Psoas muscle (tissue), 8 donors: ENCODE results near the gene RBP3. TPM values are rescaled to one million over a fixed set of nuclear protein-coding genes. Genes with fewer than 3 reads are reported as not detected.
A peak's percentile ranks its signal among the peaks of the same experiment; 100 is the strongest.
"Not testable (repeated sequence)": the region's sequence is repeated elsewhere in the genome, so short reads cannot be mapped to it uniquely, and the experiment has no call there.

Experiments used
- ATAC-seq, 4 donors: fragments of 200-7000 bp; cut with Tn5 transposase; one replicate each; pipeline ENCODE4 v1.9.1; 2020; ENCODE audit warnings: moderate library complexity in 3 of 4, mild to moderate bottlenecking in 2 of 4
- DNase-seq, 2 donors: peaks; one replicate each; pipeline ENCODE4 v3.0.0-alpha.2; 2020
- H3K27ac ChIP-seq: fragments of 200-600 bp; one replicate; pipeline ENCODE4 v1.8.0; 2022
- H3K27me3 ChIP-seq, 3 donors: fragments of 200-600 bp in 1 of 3; one replicate each; pipeline versions ENCODE4 v1.6.1 to v1.8.0; 2013 to 2022; ENCODE audit warnings: low read length in 2 of 3, mild to moderate bottlenecking in 2 of 3, moderate library complexity in 1 of 3; ENCODE audit not compliant: insufficient read depth in 3 of 3
- H3K36me3 ChIP-seq, 2 donors: fragments of 200-600 bp in 1 of 2; one replicate each; pipeline versions ENCODE4 v1.6.1 to v1.8.0; 2013 to 2022; ENCODE audit warnings: low read depth in 1 of 2, mild to moderate bottlenecking in 1 of 2, moderate library complexity in 1 of 2; ENCODE audit not compliant: insufficient read depth in 1 of 2
- H3K4me1 ChIP-seq: fragments of 200-600 bp; one replicate; pipeline ENCODE4 v1.8.0; 2022
- H3K4me3 ChIP-seq: fragments of 200-600 bp; one replicate; pipeline ENCODE4 v1.8.0; 2022; ENCODE audit warnings: mild to moderate bottlenecking
- H3K9me3 ChIP-seq: fragments of 200-600 bp; one replicate; pipeline ENCODE4 v1.8.0; 2022
- WGBS, 3 donors: extraction: QIAGEN DNeasy Blood & Tissue Kit; methylation state at CpG; one replicate each; pipeline versions ENCODE4 v1.1.6 to v1.1.7; 2013; 5-methylcytosine and 5-hydroxymethylcytosine counted together
- intact Hi-C, 2 donors: fragments of 100-400 bp; cut with DNase I; formaldehyde crosslinking; loops; one replicate each; pipeline versions ENCODE4 v1.11.0 to v1.14.2; 2022
- polyA plus RNA-seq, 3 donors: library from polyadenylated mRNA; stranded (reverse); fragments of 200-250 nt; gene quantifications; one replicate each; pipeline ENCODE4 v1.2.3, GENCODE V29; 2013
- total RNA-seq, 4 donors: library from RNA; stranded (reverse); fragmentation: NEBNext Ultra II Directional in 2 of 4; extraction: Animal tissue kit (Norgen Biotek cat#: 25700) in 2 of 4; gene quantifications; one replicate each; pipeline versions ENCODE4 v1.2.1 to v1.2.4, GENCODE V29; 2021 to 2023
- TF ChIP-seq, protein P1 (sequence below): fragments of 200-600 bp; IDR thresholded peaks from one replicate; pipeline ENCODE4 v1.8.0; 2022; ENCODE audit warnings: antibody characterized with exemption
- donor health status: healthy with polysubstance abuse.
- donor health status: DM: no; HTN: no; CAD: no; lungs with moderate emphysema.
- donor health status: Bipolar disorder and iron deficiency.
- donor health status: healthy.
- donor health status: DM: yes; HTN: yes; CAD: no.
- donor health status: DM: no; HTN: no; CAD: no.
- donor health status: DM: no; HTN: no; CAD: no.
- donor health status: DM: yes; HTN: yes; CAD: no.

Gene RBP3
- total and polyA plus RNA-seq, 7 donors, result not detected

DNA sequence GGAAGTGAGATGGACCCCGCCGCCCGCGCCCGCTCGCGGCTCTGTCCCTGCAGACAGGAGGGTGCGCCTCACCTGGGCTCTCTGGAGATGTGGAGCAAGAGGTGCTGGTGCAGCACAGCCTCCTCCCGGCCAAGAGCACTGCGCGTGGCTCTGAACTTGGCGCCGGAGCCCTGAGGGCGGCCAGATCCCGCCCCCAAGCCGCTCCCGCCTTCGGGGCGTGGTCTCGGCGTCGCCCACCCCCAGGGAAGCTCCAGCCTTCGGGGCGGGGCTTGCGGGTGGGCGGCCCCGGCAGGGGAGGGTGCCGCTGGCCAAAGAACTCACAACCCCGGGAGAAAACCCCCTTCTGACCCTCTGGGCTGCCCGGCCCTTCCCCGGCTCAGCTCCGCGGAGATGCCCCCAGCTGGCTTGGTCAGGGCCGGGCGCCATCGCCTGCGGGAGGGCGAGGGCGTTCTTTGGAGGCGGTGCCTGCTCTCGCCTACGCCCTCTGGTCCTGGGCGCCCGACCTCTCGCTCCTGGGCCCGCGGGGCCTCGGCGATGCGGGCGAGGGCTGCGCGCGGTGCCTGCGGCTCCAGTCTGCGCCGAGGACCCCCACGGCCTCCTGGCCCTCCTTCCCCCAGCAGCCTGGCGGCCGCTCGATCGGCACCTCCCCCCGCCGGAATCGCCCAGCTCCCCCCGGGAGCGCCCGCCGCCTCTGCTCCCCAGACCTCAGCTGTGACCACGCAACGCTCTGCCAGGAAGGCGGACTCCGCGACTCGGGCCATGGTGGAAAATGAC lies 36.2 kb downstream of the RBP3 start, which contains the start of gene ZNF488:
Gene ZNF488, minus strand, starts transcription at position 146 of the 774 bp plus-strand sequence. CDS start 15,464 bp downstream, outside the sequence.
- intact Hi-C loops, result loop anchor here in 1 of 2 donors (5.0 kb wide), 1 partner anchor 1277 kb away; no protein-coding TSS in a partner anchor
- 0 to 1% (median 1%) methylated on average over 48 to 75 of the region's 75 CpGs for WGBS, 3 donors
- peak; percentile 97 to 100 (median 99) for ATAC-seq

DNA sequence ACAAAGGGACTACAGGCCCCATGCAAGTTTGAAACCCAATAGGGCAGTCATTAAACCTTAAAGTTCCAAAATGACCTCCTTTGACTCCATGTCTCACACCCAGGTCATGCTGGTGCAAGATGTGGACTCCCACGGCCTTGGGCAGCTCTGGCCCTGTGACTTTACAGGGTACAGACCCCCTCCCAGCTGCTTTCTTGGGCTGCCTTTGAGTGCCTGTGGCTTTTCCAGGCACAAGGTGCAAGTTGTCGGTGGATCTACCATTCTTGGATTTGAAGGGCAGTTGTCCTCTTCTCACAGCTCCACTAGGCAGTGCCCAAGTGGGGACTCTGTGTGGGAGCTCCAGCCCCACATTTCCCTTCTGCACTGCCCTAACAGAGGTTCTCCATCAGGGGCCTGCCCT lies 37.9 kb downstream of the RBP3 start:
- DNase-seq, ATAC-seq, H3K4me3 ChIP-seq, H3K36me3 ChIP-seq, H3K27me3 ChIP-seq, intact Hi-C loops, H3K4me1 ChIP-seq, H3K27ac ChIP-seq, H3K9me3 ChIP-seq: not testable (repeated sequence)
- 91 to 96% (median 94%) methylated on average over 2 of the region's 2 CpGs for WGBS, 3 donors

More for the DNA sequence above, 36.2 kb downstream of the RBP3 start, which contains the start of gene ZNF488:
- H3K4me1 ChIP-seq, result peaks cover 4% of the 10 kb centered on the region
- peak; percentile 83 to 91 for DNase-seq
- H3K36me3 ChIP-seq, result no peaks in the 10 kb centered on the region
- H3K27ac ChIP-seq, result peak within 1 kb of the TSS; percentile 73
- no peaks in the 10 kb centered on the region for H3K27me3 ChIP-seq
- H3K9me3 ChIP-seq, result no peaks in the 10 kb centered on the region
- peak within 1 kb of the TSS; percentile 81 for H3K4me3 ChIP-seq
- TF ChIP-seq, protein P1, sequence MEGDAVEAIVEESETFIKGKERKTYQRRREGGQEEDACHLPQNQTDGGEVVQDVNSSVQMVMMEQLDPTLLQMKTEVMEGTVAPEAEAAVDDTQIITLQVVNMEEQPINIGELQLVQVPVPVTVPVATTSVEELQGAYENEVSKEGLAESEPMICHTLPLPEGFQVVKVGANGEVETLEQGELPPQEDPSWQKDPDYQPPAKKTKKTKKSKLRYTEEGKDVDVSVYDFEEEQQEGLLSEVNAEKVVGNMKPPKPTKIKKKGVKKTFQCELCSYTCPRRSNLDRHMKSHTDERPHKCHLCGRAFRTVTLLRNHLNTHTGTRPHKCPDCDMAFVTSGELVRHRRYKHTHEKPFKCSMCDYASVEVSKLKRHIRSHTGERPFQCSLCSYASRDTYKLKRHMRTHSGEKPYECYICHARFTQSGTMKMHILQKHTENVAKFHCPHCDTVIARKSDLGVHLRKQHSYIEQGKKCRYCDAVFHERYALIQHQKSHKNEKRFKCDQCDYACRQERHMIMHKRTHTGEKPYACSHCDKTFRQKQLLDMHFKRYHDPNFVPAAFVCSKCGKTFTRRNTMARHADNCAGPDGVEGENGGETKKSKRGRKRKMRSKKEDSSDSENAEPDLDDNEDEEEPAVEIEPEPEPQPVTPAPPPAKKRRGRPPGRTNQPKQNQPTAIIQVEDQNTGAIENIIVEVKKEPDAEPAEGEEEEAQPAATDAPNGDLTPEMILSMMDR, result no peak

DNA sequence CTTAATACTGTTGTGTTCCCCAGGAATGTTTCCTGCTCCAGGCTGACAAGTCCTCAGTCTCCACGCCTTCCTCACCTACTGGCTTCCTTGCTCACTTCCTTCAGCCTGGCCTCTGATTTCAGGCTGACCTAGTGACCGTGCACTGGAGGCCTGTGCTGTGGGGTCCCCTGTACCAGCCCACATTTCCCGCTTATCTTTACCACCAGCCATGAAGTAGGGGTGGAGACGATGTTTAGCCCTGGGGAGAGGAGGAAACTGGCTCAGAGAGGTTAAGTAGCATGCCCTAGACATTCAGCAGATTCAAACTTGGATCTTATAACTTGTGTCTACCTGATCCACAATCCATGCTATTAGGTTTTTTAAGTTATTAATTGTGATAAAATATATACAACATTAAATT lies 40.7 kb downstream of the RBP3 start:
- Histone ChIP-seq H3K4me3 (no peak overlapping the region), H3K27ac (no peak overlapping the region), H3K27me3 (no peaks in the 10 kb centered on the region), H3K4me1 (peaks cover 2% of the 10 kb centered on the region), H3K36me3 (no peaks in the 10 kb centered on the region), H3K9me3 (no peaks in the 10 kb centered on the region)
- 88 to 90% (median 89%) methylated on average over 4 of the region's 4 CpGs for WGBS, 3 donors
- TF ChIP-seq, protein P1, result no peak
- intact Hi-C loops, result no loop called here
- DNase-seq, result no peak
- ATAC-seq, result no peak

DNA sequence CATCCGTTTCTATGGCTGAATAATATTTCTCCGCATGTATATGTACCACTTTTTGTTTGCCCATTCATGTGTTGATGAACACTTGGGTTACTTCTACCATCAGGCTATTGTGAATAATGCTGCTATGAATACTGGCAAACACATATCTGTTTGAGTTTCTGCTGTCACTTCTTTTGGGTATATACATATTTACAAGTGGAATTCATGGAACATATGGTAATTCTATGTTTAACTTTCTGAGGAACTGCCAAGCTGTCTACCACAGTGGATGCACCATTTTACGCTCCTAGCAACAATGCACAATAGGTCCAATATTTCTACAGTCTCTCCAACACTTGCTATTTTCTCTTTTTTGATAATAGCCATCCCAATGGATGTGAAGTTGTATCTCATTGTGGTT lies 41.5 kb downstream of the RBP3 start:
- no peak overlapping the region for H3K27ac ChIP-seq
- TF ChIP-seq, protein P1, result no peak
- ATAC-seq (no peak), DNase-seq (no peak)
- no peaks in the 10 kb centered on the region for H3K27me3 ChIP-seq
- intact Hi-C loops, result no loop called here
- 93 to 96% (median 95%) methylated on average over 3 of the region's 3 CpGs for whole genome bisulfite sequencing, 3 donors
- no peaks in the 10 kb centered on the region for H3K36me3 ChIP-seq
- H3K4me1 ChIP-seq, result no peaks in the 10 kb centered on the region
- H3K9me3 ChIP-seq, result no peaks in the 10 kb centered on the region
- H3K4me3 ChIP-seq, result no peak overlapping the region

DNA sequence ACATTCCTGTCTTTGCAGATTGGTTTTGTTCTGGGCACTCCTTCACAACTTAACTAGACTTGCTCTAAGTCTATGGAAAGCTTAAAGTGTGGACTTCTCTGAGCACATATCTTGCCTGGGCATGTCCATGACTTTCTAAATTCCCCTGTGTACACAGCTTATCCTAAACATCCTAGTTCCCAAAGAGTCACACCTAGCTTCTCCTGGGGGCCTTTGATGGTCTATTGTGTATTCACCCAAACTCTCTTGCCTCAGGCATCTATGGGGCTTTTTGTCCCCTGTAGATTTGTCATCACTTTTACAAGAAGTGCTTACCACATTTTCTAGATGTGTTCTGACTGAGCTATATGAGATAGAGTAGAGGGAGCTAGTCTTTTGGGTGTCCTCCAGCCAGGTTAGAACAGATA lies 48.2 kb downstream of the RBP3 start:
- ATAC-seq (no peak), DNase-seq (no peak)
- Histone ChIP-seq H3K27me3 (peaks cover 0 to 5% (median 0%) of the 10 kb centered on the region in 3 donors), H3K36me3 (no peaks in the 10 kb centered on the region), H3K4me1 (no peaks in the 10 kb centered on the region), H3K27ac (no peak overlapping the region), H3K4me3 (no peak overlapping the region), H3K9me3 (no peaks in the 10 kb centered on the region)
- TF ChIP-seq, protein P1, result no peak
- intact Hi-C loops, result no loop called here
